ENCODE results near the gene LHPP.

The LHPP gene

GRCh38 chr10:124627866-124628675, 166.4 kb downstream of the LHPP start:
- DNase-seq (ENCODE audit: low read depth, low spot score), result no peak
- POLR2A ChIA-PET, result interaction anchor here (0.7 kb wide), 1 partner anchor 12 kb away, joined by 3 read pairs; no protein-coding TSS in a partner anchor
- no peak overlapping the region for H3K4me3 ChIP-seq (ENCODE audit: low read depth, low read length)
- no peak for TF ChIP-seq CTCF (IDR thresholded peaks at IDR 0.05; ENCODE audit: insufficient read depth, low read length, missing control alignments)
- CTCF ChIA-PET, result no interaction called here

DNA sequence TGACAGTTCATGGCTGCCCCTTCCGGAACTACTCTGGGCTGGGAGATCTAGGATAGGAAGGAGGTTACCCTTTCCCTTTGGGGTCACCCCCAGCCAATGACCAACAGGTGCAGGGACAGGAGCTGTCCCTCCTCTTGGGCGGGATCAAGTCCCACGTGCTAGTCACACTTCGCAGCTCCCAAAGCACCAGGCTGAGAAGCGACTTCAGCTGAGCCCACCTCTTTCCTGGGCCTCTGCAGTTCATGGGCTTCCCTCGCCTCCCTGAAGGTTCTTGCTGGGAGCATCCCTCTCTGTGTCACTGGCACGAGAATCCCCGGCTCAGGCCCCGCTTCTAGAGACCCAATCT, 167.0 kb downstream of the LHPP start:
- TF ChIP-seq CTCF (IDR thresholded peaks at IDR 0.05; ENCODE audit: insufficient read depth, low read length, missing control alignments), result no peak
- no peak for DNase-seq (ENCODE audit: low read depth, low spot score)
- ChIA-PET CTCF (no interaction called here), POLR2A (interaction anchor here (0.7 kb wide), 1 partner anchor 11 kb away, joined by 3 read pairs; no protein-coding TSS in a partner anchor)
- H3K4me3 ChIP-seq (ENCODE audit: low read depth, low read length), result no peak overlapping the region

DNA sequence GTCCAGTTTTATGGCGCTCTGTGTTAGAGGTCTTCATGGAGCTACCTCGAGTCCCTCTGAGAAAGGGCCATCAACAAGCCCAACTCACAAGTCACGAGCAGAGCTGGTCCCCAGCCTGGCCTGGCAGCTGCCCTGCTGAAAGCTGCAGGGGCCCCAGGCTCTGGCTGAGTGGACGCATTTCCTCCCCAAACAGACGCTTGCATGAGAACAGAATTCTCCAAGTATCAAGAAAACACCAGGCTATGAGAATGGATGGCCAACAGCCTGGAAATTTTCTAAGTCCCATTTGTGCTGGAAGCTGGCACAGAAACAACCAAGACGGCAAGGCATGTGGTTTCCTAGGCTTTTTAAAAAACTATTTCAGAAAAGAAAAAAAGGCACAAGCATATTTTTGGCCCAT, 167.8 kb downstream of the LHPP start:
- POLR2A ChIA-PET, result no interaction called here
- no peak overlapping the region for H3K4me3 ChIP-seq (ENCODE audit: low read depth, low read length)
- no peak for DNase-seq (ENCODE audit: low read depth, low spot score)
- TF ChIP-seq CTCF (IDR thresholded peaks at IDR 0.05; ENCODE audit: insufficient read depth, low read length, missing control alignments), result no peak
- CTCF ChIA-PET, result no interaction called here

GRCh38 chr10:124629842-124630241, 168.2 kb downstream of the LHPP start:
- POLR2A ChIA-PET, result no interaction called here
- CTCF ChIA-PET, result interaction anchor here (4.2 kb wide), 1 partner anchor 112 kb away, joined by 18 read pairs; no protein-coding TSS in a partner anchor
- H3K4me3 ChIP-seq (ENCODE audit: low read depth, low read length), result no peak overlapping the region
- no peak for TF ChIP-seq CTCF (IDR thresholded peaks at IDR 0.05; ENCODE audit: insufficient read depth, low read length, missing control alignments)
- DNase-seq (ENCODE audit: low read depth, low spot score), result no peak

GRCh38 chr10:124630551-124630950, 168.9 kb downstream of the LHPP start:
- H3K4me3 ChIP-seq (ENCODE audit: low read depth, low read length), result no peak overlapping the region
- DNase-seq (ENCODE audit: low read depth, low spot score), result no peak
- CTCF ChIA-PET, result interaction anchor here (4.2 kb wide), 1 partner anchor 111 kb away, joined by 18 read pairs; no protein-coding TSS in a partner anchor
- no peak for TF ChIP-seq CTCF (IDR thresholded peaks at IDR 0.05; ENCODE audit: insufficient read depth, low read length, missing control alignments)
- POLR2A ChIA-PET, result no interaction called here

DNA sequence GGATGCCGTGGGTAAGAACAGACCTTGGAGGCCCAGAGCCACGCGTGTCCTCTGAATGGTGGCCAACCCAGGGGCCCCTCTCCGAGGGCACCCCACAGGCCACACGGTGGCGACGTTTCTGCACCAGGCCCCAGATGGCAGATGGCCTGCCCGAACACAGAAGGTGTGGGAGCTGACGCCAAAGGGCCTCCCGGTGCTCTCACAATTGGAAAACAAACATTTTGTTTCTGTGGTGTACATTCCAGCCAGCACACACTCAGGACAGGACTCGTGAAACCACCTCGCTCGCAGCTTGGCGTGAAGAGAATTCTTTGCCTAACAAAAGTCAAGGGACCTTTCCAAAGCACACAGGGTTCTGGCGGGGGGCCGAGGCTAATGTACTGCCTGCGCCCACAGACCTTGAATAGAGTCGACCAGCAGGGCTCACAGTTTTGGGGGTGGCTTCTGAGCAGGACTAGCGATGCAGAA, 170.5 kb downstream of the LHPP start:
- no peak for DNase-seq (ENCODE audit: low read depth, low spot score)
- POLR2A ChIA-PET, result no interaction called here
- CTCF ChIA-PET, result interaction anchor here (1.0 to 4.2 kb wide), 2 partner anchors 16 to 110 kb away, joined by 4 to 18 read pairs; no protein-coding TSS in a partner anchor
- peak; percentile 19 for TF ChIP-seq CTCF (IDR thresholded peaks at IDR 0.05; ENCODE audit: insufficient read depth, low read length, missing control alignments)
- H3K4me3 ChIP-seq (ENCODE audit: low read depth, low read length), result no peak overlapping the region
